HUES6 (cell line): ENCODE measurements around the gene SIRPA.
A peak's percentile ranks its signal among the peaks of the same experiment; 100 is the strongest.

Experiments used
- H3K27ac ChIP-seq: 2 replicates; pipeline ENCODE4 v1.7.0; 2013; ENCODE audit warnings: low read depth, mild to moderate bottlenecking, low read length, inconsistent platforms
- H3K27me3 ChIP-seq: 2 replicates; pipeline ENCODE4 v1.6.1; 2013; ENCODE audit warnings: low read length; ENCODE audit not compliant: control insufficient read depth, insufficient read depth
- H3K36me3 ChIP-seq: 2 replicates; pipeline ENCODE4 v1.6.1; 2013; ENCODE audit warnings: low read length; ENCODE audit not compliant: control insufficient read depth, insufficient read depth
- H3K4me1 ChIP-seq: 2 replicates; pipeline ENCODE4 v1.6.1; 2013; ENCODE audit warnings: low read length; ENCODE audit not compliant: control insufficient read depth, insufficient read depth
- H3K4me3 ChIP-seq: 2 replicates; pipeline ENCODE4 v1.5.1; 2013; ENCODE audit warnings: low read depth, low read length
- H3K9ac ChIP-seq: one replicate; pipeline ENCODE4 v1.6.1; 2013; ENCODE audit warnings: mild to moderate bottlenecking, low read length
- H3K9me3 ChIP-seq: 2 replicates; pipeline ENCODE4 v1.6.1; 2013; ENCODE audit warnings: low read depth, low read length; ENCODE audit not compliant: control insufficient read depth, insufficient read depth

SIRPA gene

GRCh38 chr20:1951436-1952115 is 56.4 kb downstream of the SIRPA start:
- no peaks in the 10 kb centered on the region for H3K36me3 ChIP-seq
- H3K27me3 ChIP-seq, result peaks cover 17% of the 10 kb centered on the region
- no peak overlapping the region for H3K27ac ChIP-seq
- H3K9me3 ChIP-seq, result no peaks in the 10 kb centered on the region
- H3K4me1 ChIP-seq, result peaks cover 48% of the 10 kb centered on the region
- H3K9ac ChIP-seq, result no peak overlapping the region
- H3K4me3 ChIP-seq, result no peak overlapping the region

- Histone ChIP-seq H3K9ac (no peak overlapping the region), H3K9me3 (no peaks in the 10 kb centered on the region), H3K27me3 (peaks cover 3% of the 10 kb centered on the region; the same call in 1 of the 2 replicates), H3K4me3 (no peak overlapping the region), H3K4me1 (peaks cover 37% of the 10 kb centered on the region), H3K27ac (no peak overlapping the region), H3K36me3 (no peaks in the 10 kb centered on the region)
These were observed 57.7 kb downstream of the SIRPA start for GRCh38 chr20:1952737-1953530.

GRCh38 chr20:1953621-1954020 is 58.4 kb downstream of the SIRPA start:
- Histone ChIP-seq H3K36me3 (no peaks in the 10 kb centered on the region), H3K27ac (no peak overlapping the region), H3K27me3 (no peaks in the 10 kb centered on the region), H3K4me3 (no peak overlapping the region), H3K4me1 (peaks cover 36% of the 10 kb centered on the region), H3K9me3 (no peaks in the 10 kb centered on the region), H3K9ac (no peak overlapping the region)

- H3K27me3 ChIP-seq, result no peaks in the 10 kb centered on the region
- H3K36me3 ChIP-seq, result no peaks in the 10 kb centered on the region
- peak overlapping the region; percentile 51; the same call in 1 of the 2 replicates for H3K27ac ChIP-seq
- H3K9ac ChIP-seq, result peak overlapping the region; percentile 39
- H3K4me3 ChIP-seq, result peak overlapping the region; percentile 32; the same call in 1 of the 2 replicates
- H3K9me3 ChIP-seq, result no peaks in the 10 kb centered on the region
- peaks cover 23% of the 10 kb centered on the region for H3K4me1 ChIP-seq
These were observed 60.0 kb downstream of the SIRPA start for GRCh38 chr20:1955217-1955616.

DNA sequence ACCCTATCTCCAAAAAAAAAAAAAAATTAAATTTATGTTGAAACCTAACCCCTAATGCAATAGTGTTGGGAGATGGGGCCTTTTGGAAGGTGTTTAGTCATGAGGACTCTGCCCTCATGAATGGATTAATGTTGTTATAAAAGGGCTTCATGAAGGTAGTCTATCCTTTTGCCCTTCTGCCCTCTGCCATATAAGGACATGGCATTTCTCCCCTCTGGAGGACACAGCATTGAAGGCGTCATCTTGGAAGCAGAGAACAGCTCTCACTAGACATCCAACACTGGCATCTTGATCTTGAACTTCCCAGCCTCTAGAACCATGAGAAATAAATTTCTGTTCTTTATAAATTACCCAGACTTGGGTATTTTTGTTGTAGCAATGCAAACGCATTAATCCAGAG is 63.2 kb downstream of the SIRPA start:
- no peak overlapping the region for H3K27ac ChIP-seq
- H3K36me3 ChIP-seq, result no peaks in the 10 kb centered on the region
- peaks cover 18% of the 10 kb centered on the region for H3K4me1 ChIP-seq
- H3K27me3 ChIP-seq, result no peaks in the 10 kb centered on the region; the same call in 1 of the 2 replicates
- no peak overlapping the region for H3K9ac ChIP-seq
- no peaks in the 10 kb centered on the region for H3K9me3 ChIP-seq
- no peak overlapping the region for H3K4me3 ChIP-seq

GRCh38 chr20:1959156-1959555 is 63.9 kb downstream of the SIRPA start:
- Histone ChIP-seq H3K4me3 (no peak overlapping the region), H3K27me3 (no peaks in the 10 kb centered on the region; the same call in 1 of the 2 replicates), H3K4me1 (peaks cover 25% of the 10 kb centered on the region), H3K36me3 (no peaks in the 10 kb centered on the region), H3K9ac (no peak overlapping the region), H3K9me3 (no peaks in the 10 kb centered on the region), H3K27ac (no peak overlapping the region)

GRCh38 chr20:1961374-1961773 is 66.2 kb downstream of the SIRPA start:
- Histone ChIP-seq H3K4me1 (peaks cover 27% of the 10 kb centered on the region), H3K9me3 (no peaks in the 10 kb centered on the region), H3K27ac (no peak overlapping the region), H3K9ac (no peak overlapping the region), H3K36me3 (no peaks in the 10 kb centered on the region), H3K4me3 (no peak overlapping the region), H3K27me3 (peaks cover 5% of the 10 kb centered on the region; the same call in 1 of the 2 replicates)

DNA sequence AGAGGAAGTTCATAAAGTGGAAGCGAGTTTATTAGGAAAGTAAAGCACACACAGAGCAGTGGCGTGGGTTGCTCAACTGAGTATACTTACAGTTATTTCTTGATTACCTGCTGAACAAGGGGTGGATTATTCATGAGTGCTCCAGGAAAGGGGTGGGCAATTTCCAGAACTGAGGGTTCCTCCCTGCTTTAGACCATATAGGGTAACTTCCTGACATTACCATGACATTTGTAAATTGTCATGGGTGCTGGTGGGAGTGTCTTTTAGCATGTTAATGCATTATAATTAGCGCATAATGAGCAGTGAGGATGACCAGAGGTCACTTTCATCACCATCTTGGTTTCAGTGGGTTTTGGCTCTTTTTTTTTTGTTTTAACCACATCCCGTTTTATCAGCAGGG is 68.9 kb downstream of the SIRPA start:
- H3K4me1 ChIP-seq, result peaks cover 27% of the 10 kb centered on the region
- H3K27me3 ChIP-seq, result peaks cover 6% of the 10 kb centered on the region; the same call in 1 of the 2 replicates
- no peak overlapping the region for H3K4me3 ChIP-seq
- H3K9me3 ChIP-seq, result no peaks in the 10 kb centered on the region
- H3K27ac ChIP-seq, result no peak overlapping the region; the same call in 1 of the 2 replicates
- no peaks in the 10 kb centered on the region for H3K36me3 ChIP-seq
- H3K9ac ChIP-seq, result no peak overlapping the region

- Histone ChIP-seq H3K4me3 (peak overlapping the region; percentile 44), H3K27ac (no peak overlapping the region; the same call in 1 of the 2 replicates)
These were observed 69.6 kb downstream of the SIRPA start for GRCh38 chr20:1964659-1965405.

DNA sequence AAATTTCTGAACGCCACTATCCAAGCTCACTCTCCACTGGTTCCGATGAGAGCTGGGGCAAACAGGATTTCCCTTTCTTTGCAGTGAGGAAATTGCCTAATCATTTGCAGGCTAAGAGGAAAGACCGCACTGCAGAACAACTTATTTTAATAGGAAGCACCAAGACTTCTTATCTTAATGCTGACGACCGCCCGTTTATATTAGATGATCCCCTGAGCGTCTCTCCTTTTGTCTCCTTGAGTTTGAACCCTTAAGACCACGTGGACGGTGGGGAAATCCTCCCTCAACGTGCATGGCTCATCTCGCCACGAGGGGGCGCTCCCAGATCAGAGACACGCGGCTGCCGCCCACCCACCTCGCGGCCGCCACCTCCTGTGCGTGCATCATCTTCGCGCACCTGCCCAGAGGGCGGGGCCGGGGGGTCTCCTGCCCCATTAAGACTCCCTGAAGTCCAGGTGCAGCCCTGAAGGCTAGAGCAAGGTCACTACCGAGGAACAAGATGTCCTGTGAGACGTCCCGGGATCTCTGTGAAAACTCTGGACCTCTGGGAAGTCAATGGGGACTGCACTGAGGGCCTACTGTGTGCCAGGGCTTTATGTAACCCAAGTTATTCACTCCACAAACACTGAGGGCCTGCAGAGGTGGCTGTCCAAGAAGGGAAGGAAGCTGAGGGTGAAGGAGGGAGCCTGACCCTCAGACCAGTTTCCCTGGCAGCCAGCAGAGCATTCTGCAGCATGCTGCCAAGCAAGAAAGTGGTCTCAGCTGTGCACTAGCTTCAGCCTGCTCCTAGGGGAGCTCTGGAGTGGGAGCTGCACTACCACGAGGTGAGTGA is 70.5 kb downstream of the SIRPA start:
- H3K27ac ChIP-seq, result no peak overlapping the region
- peaks cover 27% of the 10 kb centered on the region for H3K4me1 ChIP-seq
- peak overlapping the region; percentile 59 for H3K9ac ChIP-seq
- H3K36me3 ChIP-seq, result no peaks in the 10 kb centered on the region
- H3K9me3 ChIP-seq, result no peaks in the 10 kb centered on the region
- H3K27me3 ChIP-seq, result peaks cover 6% of the 10 kb centered on the region; the same call in 1 of the 2 replicates
- H3K4me3 ChIP-seq, result peak overlapping the region; percentile 44

More at GRCh38 chr20:1964659-1965405, 69.6 kb downstream of the SIRPA start:
- Histone ChIP-seq H3K27me3 (peaks cover 6% of the 10 kb centered on the region; the same call in 1 of the 2 replicates), H3K36me3 (no peaks in the 10 kb centered on the region), H3K9me3 (no peaks in the 10 kb centered on the region), H3K4me1 (peaks cover 27% of the 10 kb centered on the region), H3K9ac (peak overlapping the region; percentile 59)
